ENCODE data around the gene XCL2. TPM values are rescaled to one million over a fixed set of nuclear protein-coding genes. Genes with fewer than 3 reads are reported as not detected.

Gene XCL2
- total RNA-seq, 1 experiment from 2014 or later, result not detected

DNA sequence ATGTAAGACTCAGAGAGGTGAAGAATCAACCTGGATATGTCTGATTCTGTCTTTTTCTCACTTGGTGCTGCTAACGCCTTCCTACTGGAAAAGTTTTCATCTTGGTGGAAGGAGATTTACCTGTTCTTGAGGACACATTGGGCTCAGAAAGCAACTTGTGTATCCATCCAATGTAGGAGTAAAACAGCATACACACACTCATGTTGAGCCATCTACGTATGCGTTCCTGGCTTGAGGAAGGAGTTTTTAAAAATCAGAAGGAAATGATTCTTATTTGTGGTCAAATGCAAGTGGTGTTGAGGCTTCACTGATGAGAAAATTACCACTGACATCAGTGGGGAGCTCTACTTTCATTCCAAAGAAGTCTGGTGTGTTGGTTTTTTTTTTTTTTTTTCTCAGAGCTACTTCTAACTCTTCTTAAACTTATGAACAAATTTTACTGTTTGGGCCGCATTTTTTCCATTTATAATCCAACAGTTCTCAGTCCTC, 25.6 kb downstream of the XCL2 start:
- no peaks in the 10 kb centered on the region for H3K36me3 ChIP-seq (ENCODE audit: control insufficient read depth, insufficient read depth, low read length)
- BruUV-seq (replicated peaks), result no TSS peak
- DNase-seq, result no peak
- Mint-ChIP-seq H3K4me1 (ENCODE audit: low read depth, unreplicated experiment) (peaks cover 37% of the 10 kb centered on the region), H3K4me3 (ENCODE audit: unreplicated experiment) (no peak overlapping the region), H3K27ac (ENCODE audit: unreplicated experiment) (no peak overlapping the region), H3K36me3 (ENCODE audit: insufficient read depth, unreplicated experiment) (peaks cover 37% of the 10 kb centered on the region), H3K9me3 (ENCODE audit: unreplicated experiment) (peaks cover 8% of the 10 kb centered on the region), H3K27me3 (ENCODE audit: insufficient read depth, unreplicated experiment) (no peaks in the 10 kb centered on the region)
- ChIA-PET CTCF (interaction anchor here (0.7 to 1.1 kb wide), 2 partner anchors 176 to 470 kb away, joined by 3 to 9 read pairs; no protein-coding TSS in a partner anchor), POLR2A (no interaction called here)
- 0 out of 2 replicates have a peak, but pooled peaks cover 4% of the 10 kb centered on the region for H3K9me3 ChIP-seq
- H3K27me3 ChIP-seq (replicated peaks; ENCODE audit: control insufficient read depth, insufficient read depth, low read length), result no peaks in the 10 kb centered on the region
- TF ChIP-seq, protein P1, sequence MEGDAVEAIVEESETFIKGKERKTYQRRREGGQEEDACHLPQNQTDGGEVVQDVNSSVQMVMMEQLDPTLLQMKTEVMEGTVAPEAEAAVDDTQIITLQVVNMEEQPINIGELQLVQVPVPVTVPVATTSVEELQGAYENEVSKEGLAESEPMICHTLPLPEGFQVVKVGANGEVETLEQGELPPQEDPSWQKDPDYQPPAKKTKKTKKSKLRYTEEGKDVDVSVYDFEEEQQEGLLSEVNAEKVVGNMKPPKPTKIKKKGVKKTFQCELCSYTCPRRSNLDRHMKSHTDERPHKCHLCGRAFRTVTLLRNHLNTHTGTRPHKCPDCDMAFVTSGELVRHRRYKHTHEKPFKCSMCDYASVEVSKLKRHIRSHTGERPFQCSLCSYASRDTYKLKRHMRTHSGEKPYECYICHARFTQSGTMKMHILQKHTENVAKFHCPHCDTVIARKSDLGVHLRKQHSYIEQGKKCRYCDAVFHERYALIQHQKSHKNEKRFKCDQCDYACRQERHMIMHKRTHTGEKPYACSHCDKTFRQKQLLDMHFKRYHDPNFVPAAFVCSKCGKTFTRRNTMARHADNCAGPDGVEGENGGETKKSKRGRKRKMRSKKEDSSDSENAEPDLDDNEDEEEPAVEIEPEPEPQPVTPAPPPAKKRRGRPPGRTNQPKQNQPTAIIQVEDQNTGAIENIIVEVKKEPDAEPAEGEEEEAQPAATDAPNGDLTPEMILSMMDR (IDR thresholded peaks at IDR 0.05; ENCODE audit: insufficient read depth in 1 of 2, low read depth in 1 of 2, low read length in 1 of 2, severe bottlenecking in 1 of 2, unreplicated experiment in 1 of 2), result no peak
- intact Hi-C loops (cut with micrococcal nuclease; ENCODE audit: unreplicated experiment), result no loop called here
- H3K4me3 ChIP-seq (ENCODE audit: low read depth, low read length), result no peak overlapping the region
- no peaks in the 10 kb centered on the region; the same call in 1 of the 2 replicates for H3K4me1 ChIP-seq

DNA sequence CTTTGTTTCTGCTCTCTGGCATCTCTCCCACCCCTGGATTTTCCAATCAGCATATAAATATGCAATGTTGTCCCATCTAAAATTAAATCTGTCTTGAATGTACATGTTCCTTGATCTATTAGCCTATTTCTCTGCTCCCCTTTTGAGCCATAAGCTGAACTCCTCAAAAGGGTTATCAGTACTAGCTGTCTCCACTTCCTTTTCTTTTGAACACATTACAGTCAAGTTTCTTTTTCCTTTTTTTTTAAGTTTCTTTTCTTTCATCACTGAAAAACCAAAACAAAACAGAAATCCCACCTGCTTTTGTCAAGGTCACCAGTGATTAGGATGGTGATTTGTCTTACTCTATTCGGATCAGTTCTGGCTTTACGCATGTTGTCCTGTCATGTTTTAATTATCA, 29.3 kb downstream of the XCL2 start:
- CTCF ChIA-PET, result no interaction called here
- Histone ChIP-seq H3K36me3 (ENCODE audit: control insufficient read depth, insufficient read depth, low read length) (peaks cover 2% of the 10 kb centered on the region; the same call in 1 of the 2 replicates), H3K9me3 (no peaks in the 10 kb centered on the region), H3K27me3 (replicated peaks; ENCODE audit: control insufficient read depth, insufficient read depth, low read length) (no peaks in the 10 kb centered on the region), H3K4me3 (ENCODE audit: low read depth, low read length) (no peak overlapping the region), H3K4me1 (peaks cover 9% of the 10 kb centered on the region)
- Mint-ChIP-seq H3K27me3 (ENCODE audit: insufficient read depth, unreplicated experiment) (no peaks in the 10 kb centered on the region), H3K4me1 (ENCODE audit: low read depth, unreplicated experiment) (peaks cover 19% of the 10 kb centered on the region), H3K36me3 (ENCODE audit: insufficient read depth, unreplicated experiment) (peaks cover 30% of the 10 kb centered on the region), H3K9me3 (ENCODE audit: unreplicated experiment) (no peaks in the 10 kb centered on the region), H3K27ac (ENCODE audit: unreplicated experiment) (no peak overlapping the region), H3K4me3 (ENCODE audit: unreplicated experiment) (no peak overlapping the region)
- intact Hi-C loops (cut with micrococcal nuclease; ENCODE audit: unreplicated experiment), result no loop called here
- BruUV-seq (replicated peaks), result no TSS peak
- DNase-seq, result no peak
- TF ChIP-seq, protein P1 (IDR thresholded peaks at IDR 0.05; ENCODE audit: insufficient read depth in 1 of 2, low read depth in 1 of 2, low read length in 1 of 2, severe bottlenecking in 1 of 2, unreplicated experiment in 1 of 2), result no peak
- POLR2A ChIA-PET, result no interaction called here

DNA sequence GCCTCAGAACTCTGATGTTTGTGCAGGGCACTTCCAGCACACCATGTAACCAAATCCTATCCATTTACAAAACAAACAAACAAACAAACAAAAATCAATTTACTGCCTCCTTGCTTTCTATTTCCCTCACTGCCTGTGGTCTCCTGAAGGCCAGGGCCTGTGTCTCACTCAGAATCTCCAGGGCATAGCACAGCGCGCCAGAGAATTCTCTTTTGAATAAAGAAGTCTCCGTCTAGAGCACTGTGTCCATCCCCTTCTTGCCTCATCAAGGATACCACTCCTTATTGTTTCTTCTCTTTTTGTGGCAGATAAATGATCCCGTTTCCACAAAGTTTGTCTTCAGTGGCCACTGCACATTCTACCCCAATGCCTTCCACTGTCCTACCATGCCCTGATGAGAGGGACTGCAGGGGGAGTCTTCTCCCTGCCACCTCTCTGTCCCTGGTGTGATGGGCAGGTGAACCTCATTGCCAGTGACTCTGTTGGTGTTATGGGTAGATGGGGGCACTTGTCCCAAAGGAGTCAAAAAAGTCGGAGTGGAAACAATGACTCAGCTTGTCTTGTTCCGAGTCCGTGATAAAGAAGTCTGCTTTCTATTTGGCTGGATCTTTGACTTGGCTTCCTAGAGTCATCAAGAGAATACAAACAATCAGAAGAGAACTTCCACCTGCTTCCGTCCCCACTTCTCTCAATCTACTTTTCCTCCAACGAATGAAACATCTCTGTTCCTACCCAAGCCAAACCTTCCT, 30.0 kb downstream of the XCL2 start:
- no peak overlapping the region for H3K27ac Mint-ChIP-seq (ENCODE audit: unreplicated experiment)
- no peaks in the 10 kb centered on the region for H3K9me3 Mint-ChIP-seq (ENCODE audit: unreplicated experiment)
- Histone ChIP-seq H3K4me3 (ENCODE audit: low read depth, low read length) (no peak overlapping the region), H3K27me3 (replicated peaks; ENCODE audit: control insufficient read depth, insufficient read depth, low read length) (no peaks in the 10 kb centered on the region), H3K9me3 (no peaks in the 10 kb centered on the region), H3K4me1 (peaks cover 15% of the 10 kb centered on the region), H3K36me3 (ENCODE audit: control insufficient read depth, insufficient read depth, low read length) (peaks cover 2% of the 10 kb centered on the region; the same call in 1 of the 2 replicates)
- ChIA-PET CTCF (no interaction called here), POLR2A (no interaction called here)
- no peaks in the 10 kb centered on the region for H3K27me3 Mint-ChIP-seq (ENCODE audit: insufficient read depth, unreplicated experiment)
- no peak for DNase-seq
- H3K4me1 Mint-ChIP-seq (ENCODE audit: low read depth, unreplicated experiment), result peaks cover 24% of the 10 kb centered on the region
- TF ChIP-seq, protein P1 (IDR thresholded peaks at IDR 0.05; ENCODE audit: insufficient read depth in 1 of 2, low read depth in 1 of 2, low read length in 1 of 2, severe bottlenecking in 1 of 2, unreplicated experiment in 1 of 2), result no peak
- H3K36me3 Mint-ChIP-seq (ENCODE audit: insufficient read depth, unreplicated experiment), result peaks cover 33% of the 10 kb centered on the region
- no peak overlapping the region for H3K4me3 Mint-ChIP-seq (ENCODE audit: unreplicated experiment)
- no TSS peak for BruUV-seq (replicated peaks)
- intact Hi-C loops (cut with micrococcal nuclease; ENCODE audit: unreplicated experiment), result no loop called here
